Renal cortex interstitium (tissue), 11 donors: ENCODE results near the gene ICE1. TPM values are rescaled to one million over a fixed set of nuclear protein-coding genes. Genes with fewer than 3 reads are reported as not detected.
"Not testable (repeated sequence)": the region's sequence is repeated elsewhere in the genome, so short reads cannot be mapped to it uniquely, and the experiment has no call there.

Experiments
- DNase-seq, 11 donors: peaks; one replicate each; pipeline ENCODE4 v3.0.0-alpha.2; 2013; ENCODE audit warnings: low read depth in 9 of 11, low spot score in 4 of 11; ENCODE audit errors: extremely low read depth in 1 of 11
- polyA plus RNA-seq, 3 donors: library from polyadenylated mRNA; unstranded; fragments of 120-200 nt; gene quantifications; one replicate each; pipeline ENCODE4 v1.2.1, GENCODE V29; 2013; ENCODE audit not compliant: insufficient read length in 3 of 3

Gene ICE1
- polyA plus RNA-seq, 3 donors, result 33.4 to 42.6 (median 38.4) TPM

GRCh38 chr5:5512543-5512942, 90.1 kb downstream of the ICE1 start:
- peak in 1 of 11 donors; percentile 30 for DNase-seq

- not testable (repeated sequence) for DNase-seq
Observed at GRCh38 chr5:5520622-5521021, 98.1 kb downstream of the ICE1 start.

GRCh38 chr5:5521029-5521428, 98.6 kb downstream of the ICE1 start:
- no peak for DNase-seq

GRCh38 chr5:5521478-5521877, 99.0 kb downstream of the ICE1 start:
- no peak for DNase-seq

DNA sequence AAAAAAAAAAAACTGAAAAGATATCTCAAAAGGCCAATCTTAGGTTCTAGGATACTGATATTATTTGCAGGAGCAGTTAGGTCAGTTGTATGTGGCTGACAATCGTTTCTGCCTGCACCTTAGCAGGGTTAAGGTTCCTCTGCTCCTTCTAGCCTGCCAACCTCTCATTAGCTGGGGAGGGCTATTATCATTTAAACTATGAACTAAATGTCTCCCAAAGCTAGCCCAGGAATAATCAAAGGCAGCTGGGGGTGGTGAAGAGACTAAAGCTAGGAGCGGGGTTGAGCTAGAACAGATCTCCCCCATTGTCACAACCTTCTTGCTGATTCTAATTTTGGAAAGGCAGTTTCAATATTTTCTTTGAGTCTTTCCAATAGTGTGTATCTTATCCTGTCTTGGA, 99.9 kb downstream of the ICE1 start:
- DNase-seq, result no peak

- no peak for DNase-seq
Observed at GRCh38 chr5:5523066-5523505, 100.6 kb downstream of the ICE1 start.

- no peak for DNase-seq
Observed at GRCh38 chr5:5524327-5524726, 101.8 kb downstream of the ICE1 start.

DNA sequence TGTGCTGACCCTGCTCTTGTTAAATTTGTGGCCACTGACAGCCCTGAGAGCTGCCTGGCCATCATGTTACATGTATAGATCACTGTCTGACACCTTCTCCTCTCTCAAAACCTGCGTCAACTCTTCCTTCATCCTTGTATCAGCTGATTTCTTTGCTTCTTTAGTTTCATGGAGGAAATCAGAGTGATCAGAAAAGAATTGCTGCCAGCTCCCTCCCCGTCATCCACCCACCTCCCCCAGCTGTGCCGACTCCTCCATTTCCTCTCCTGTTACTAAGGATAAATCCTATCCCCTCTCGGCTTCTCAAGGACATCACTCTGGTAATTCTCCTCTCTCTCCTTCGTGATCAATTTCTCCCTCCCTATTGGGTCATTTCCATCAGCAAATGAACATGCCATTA, 108.9 kb downstream of the ICE1 start:
- peak in 2 of 11 donors; percentile 3 to 6 for DNase-seq

- DNase-seq, result no peak
Observed at GRCh38 chr5:5532306-5533076, 110.0 kb downstream of the ICE1 start.

DNA sequence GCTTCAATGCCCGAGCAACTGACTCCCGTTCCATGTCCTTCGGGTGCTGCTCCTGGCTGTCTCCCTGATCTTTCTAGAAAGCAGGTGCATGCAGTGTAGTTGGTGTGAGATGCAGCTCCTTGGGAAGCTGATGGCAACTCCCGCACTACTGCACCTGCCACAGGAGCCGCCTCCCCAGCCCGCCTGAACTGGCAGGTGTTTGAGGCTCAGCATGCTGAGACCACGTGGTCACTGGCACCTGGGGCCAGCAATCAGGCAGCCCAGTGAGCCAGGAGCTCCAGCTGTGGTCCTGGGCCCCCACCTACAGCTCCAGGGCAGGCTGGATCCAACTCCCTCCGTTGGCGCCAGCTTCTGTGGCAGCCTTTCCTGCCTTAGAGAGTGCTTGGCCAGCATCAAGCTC, 111.5 kb downstream of the ICE1 start:
- no peak for DNase-seq

DNA sequence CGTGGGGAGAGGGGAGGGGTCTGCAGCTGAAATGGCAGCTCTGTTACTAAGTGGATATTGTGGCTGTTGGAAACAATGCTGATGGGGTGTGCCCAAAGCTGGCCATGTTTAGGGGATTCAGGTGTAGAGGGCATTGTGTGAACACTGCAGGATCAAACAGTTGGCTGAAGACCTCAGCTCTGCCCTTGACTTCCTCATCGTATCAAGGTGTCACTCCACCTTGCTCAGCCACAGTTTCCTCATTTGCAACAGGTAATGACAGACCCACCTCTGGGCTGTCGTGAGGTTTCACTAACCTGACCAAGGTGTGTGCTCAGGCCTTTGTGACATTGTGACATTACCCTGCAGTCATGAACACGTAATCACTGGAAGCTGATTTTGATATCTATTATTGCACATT, 111.9 kb downstream of the ICE1 start:
- DNase-seq, result no peak

DNA sequence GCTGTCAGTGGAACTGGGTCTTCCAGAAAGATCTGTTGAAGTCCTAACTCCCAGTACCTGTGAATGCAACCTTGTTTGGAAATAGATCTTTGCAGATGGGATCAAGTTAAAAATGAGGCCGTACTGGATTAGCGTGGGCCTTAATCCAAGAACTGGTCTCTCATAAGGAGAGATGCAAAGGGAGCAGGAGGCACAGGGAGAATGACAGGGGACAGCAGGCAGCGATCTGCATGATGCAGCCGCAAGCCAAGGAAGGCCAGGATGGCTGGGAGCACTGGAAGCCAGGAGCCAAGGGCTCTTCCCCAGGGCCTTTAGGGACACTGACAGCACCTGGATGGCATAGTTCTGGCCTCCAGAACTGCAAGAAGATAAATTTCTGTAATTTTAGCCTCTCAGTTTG, 114.4 kb downstream of the ICE1 start:
- no peak for DNase-seq

GRCh38 chr5:5537426-5537825, 114.9 kb downstream of the ICE1 start:
- DNase-seq, result no peak

GRCh38 chr5:5539590-5539989, 117.1 kb downstream of the ICE1 start:
- no peak for DNase-seq
